Kidney glomerular epithelial cell (primary cell): ENCODE results near the gene GNAO1.
A peak's percentile ranks its signal among the peaks of the same experiment; 100 is the strongest.

Experiments
- DNase-seq: peaks from one replicate; lab custom pipeline; 2025; lab: John Stamatoyannopoulos, UW

The GNAO1 gene

DNA sequence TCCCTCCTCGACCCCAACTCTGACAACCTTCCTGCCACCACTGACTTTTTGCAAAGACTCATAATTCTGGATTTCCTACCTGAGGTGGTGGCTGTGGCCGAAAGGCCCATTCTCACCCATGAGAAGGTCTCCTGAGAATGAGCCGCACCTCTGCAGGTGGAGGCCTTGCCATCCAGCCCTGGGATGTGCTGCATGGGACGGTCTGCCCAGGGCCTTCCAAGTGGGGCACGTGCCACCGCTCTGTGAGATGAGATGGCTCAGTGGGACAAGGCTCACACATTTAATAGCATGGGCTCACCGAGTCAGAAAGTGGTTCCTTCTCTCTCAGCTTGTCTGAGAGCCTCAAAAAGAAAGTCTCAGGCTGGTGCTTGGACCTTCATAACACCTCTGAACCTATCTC, 121.3 kb downstream of the GNAO1 start:
- DNase-seq, result no peak

DNA sequence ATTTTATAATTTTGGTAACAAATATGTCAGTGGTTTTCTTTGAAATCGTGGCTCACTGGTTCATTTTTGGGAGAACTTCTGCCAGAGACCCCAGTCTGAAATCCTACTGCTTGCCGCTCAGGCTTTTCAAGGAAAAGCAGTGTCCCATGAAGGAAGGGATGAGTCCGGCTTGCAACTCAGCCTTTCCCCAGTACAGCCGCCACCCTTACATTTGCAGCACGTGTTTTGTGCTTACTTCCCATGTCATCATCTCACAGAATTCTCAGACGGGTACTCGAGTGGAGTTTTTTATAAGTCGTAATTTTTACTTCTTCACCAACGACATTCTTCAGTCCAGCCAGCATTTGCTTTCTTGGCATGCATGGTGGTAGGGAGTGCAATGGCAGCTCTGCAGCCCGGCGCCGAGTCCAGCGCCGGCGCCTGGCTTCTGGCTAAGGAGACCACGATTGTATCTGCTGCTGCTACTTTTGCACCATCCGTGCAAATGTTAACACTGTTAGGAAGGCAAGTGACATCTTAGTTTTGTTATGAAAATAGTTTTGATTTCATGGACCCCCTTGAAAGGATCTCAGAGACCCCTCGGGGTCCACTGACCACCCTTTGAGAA, 123.1 kb downstream of the GNAO1 start:
- no peak for DNase-seq

DNA sequence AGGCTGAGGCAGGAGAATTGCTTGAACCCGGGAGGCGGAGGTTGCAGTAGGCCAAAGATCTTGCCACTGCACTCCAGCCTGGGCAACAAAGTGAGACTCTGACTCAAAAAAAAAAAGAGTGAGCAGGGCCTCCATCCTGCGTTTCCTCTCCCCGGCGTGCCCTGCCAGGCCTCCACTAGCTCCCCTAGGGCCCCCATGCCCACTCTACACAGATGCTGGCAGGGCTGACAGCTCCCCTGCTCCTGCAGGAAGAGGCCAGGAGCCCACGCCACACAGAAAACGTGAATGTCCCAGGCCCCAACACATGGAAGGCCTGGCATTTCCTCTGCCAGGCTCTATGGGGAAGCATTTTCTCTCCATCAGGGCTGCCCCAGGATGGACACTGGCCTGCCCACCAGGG, 124.7 kb downstream of the GNAO1 start:
- no peak for DNase-seq

DNA sequence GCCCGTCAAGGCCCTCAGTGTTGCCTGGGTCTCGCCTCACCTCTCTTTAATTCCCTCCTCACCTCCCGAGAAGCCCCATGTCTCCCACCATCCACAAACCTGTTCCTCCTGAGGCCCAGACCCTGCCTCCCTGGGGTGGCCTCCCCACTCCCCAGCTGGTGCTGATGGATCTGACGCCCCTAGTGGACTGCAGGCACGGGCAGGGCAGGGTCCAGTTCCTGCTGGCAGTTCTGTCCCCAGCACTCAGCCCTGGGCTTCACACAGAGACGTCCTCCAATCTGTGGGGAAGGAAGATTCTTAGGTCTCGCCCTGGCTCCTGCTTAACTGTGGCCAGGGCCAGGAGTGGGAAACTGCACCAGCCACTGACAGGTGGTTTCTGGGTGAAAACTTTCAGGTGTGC, 125.3 kb downstream of the GNAO1 start:
- DNase-seq, result no peak

DNA sequence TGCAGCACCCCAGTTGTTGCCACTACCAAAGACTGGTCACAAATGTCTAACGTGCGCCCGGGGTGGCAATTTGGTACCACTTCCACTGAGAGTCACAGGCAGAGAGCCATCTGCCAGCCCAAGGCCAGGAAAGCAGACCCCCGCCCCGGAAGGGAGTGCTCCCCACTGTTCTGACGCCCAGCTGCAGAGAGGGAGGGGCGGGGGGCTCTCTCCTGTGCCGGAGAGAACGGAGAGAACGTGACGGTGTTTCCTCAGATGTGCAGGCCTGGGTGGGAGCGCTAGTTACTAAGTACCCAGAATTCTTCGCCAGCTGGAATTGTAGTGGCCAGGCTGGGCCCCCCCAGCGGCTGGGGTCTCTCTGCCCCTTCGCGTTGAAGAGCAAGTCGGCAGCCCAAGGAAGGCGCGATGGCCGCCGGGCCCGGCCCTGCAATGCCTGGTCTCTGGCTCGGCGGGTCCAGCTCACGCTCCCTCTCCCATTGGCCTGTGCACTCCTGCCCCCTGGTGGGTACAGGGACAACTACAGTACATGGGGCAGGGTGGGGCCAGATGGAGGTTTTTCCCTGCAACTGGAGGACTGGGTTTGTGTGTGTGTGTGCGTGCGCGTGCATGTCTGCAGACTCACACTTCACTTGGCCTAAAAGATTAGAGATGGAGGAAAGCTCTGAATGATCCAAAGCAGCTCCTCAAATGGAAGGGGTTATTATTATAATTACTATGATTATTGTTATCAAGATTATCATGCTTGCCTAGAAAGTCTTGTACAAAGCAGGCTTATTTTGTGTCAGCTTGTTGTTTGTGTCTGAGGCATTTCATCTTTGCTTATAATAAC, 126.9 kb downstream of the GNAO1 start:
- peak; percentile 69 for DNase-seq

DNA sequence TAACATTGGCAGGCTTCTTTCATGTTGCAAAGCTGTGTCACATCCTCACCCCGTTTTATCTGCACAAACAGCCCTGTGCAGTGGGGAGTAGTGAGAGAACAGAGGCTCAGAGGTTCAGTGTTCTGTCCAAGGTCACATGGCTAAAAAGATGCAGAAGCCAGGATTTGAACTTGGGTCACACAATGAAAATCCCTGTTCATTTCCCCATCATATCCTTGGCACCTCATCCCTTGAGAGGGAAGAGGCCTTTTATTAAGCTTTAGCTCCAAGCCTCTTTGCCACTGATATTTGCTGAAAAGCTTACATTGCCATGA, 127.5 kb downstream of the GNAO1 start:
- no peak for DNase-seq

DNA sequence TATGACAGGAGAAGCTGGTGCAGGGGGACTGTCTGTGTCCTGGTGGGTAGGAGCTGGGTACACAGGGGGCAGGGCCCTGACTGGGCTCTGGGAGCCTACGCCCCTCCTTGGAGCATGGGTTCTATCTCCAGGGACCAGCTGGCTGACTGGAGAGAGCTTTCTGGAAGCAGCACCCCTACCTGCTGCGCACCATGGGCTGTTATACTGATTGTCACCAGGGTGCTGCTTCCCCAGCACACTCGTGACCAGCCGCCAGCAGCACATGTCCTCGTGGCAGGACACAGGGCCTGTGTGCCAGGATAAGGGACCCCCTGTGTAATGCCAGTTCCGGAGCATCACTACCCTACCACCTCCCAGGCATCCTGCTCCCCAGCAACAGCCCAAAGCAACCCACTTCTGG, 128.1 kb downstream of the GNAO1 start:
- no peak for DNase-seq

DNA sequence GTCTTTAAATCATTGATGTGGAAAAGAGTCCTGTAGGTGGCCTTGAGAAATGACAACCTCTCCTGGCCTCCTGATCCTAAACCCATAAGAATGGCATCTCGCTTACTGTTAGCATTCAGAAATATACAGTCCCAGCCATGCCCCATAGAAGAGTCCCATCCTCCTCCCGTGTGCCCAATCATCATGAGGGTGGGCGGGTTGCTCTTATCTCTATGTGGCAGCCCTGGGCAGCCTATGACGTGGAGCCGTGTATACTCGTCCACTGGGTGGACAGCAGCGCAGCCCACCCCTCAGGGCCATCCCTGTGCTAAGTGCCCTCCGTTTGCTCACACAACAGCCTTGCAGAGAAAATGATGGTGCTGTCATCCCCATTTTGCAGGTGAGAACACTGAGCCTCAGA, 128.8 kb downstream of the GNAO1 start:
- DNase-seq, result no peak

DNA sequence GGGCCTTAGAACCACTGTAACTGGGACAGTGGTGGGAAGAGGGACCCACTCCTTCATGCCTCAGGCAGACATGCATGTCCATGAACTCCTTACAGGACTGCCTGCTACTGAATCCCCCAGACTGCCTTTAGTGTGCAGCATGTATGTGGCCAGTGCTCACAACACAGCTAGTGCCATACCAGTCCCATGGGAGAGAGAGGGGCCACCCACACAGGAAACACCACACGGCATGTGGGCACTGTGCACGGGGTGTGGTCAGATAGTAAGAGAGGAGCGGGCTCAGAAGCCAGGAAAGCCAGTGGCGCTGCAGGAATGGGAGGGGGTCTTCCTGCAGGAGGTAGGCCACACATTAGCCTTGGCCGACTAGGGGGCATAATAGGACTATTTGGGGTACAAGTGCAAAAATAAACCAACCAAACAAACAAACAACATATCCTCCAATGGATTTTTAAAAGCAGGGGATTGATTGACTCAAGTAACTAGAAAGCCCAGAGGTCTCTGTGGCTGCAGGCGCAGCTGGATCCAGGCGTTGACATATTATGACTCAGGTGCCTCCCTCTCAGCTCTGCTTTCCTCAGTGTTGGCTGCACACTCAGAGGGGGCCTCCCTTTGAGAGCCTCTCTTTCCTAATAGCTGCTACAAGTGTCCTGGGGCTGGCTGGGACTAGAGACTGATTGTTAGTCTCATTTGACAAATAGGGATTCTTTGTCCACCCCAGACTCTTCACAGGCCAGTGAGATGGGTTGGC, 129.7 kb downstream of the GNAO1 start:
- DNase-seq, result no peak

DNA sequence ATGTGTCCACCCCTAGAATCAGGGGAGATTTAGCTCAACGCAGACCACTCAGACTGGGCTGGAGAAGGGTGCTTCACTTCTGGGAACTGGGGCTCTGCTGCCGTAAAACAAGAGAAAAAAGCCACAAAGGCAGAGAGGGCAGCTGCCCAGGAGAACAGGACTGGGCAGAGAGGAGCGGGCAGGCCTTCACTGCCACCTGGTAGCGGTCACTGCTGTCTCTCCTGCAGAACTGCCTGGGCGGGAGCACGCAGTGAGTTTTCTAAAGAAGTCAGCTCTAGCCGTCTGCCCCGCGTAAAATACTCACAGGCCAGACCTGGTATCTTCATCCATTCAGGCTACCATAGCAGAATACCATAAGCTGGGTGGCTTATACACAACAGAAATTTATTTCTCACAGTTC, 130.3 kb downstream of the GNAO1 start:
- DNase-seq, result no peak

DNA sequence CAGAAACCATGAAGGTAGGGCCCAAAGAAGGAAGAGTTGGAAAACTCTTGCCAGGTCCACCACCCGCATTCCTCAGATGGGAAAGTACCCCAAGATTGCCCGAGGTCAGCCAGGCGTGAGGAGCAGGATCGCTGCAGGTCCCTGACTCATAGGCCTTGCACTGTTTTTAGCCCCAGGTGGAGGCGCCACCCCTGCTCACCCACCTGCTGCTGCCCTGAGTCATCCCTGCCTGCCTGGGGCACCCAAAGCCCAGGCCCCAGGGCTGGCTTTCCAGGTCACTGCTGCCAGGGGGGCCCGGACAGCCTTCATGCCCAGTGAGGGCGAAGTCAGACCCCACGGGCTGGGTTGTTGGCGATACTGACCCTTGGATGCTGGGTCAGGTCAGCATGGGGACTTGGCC, 133.1 kb downstream of the GNAO1 start:
- DNase-seq, result peak; percentile 20

DNA sequence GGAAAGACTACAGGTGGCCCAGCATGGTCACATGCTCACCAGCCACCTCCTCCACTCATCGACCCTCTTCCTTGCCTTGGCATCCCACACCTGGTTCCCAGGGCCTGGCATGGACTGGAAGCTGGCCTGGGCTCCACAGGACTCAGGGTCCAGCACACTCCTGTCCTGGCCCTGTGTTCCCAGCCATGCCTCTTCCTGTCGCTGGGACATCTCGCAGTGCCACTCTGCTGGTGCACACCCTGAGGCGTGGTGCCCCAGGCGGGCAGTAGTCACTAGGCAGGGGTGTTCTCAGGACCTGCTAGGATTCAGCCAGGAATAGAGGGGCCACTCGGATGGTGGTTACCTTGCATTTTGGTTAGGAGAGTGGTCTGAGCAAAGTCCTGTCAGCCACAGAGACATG, 134.7 kb downstream of the GNAO1 start:
- DNase-seq, result no peak

DNA sequence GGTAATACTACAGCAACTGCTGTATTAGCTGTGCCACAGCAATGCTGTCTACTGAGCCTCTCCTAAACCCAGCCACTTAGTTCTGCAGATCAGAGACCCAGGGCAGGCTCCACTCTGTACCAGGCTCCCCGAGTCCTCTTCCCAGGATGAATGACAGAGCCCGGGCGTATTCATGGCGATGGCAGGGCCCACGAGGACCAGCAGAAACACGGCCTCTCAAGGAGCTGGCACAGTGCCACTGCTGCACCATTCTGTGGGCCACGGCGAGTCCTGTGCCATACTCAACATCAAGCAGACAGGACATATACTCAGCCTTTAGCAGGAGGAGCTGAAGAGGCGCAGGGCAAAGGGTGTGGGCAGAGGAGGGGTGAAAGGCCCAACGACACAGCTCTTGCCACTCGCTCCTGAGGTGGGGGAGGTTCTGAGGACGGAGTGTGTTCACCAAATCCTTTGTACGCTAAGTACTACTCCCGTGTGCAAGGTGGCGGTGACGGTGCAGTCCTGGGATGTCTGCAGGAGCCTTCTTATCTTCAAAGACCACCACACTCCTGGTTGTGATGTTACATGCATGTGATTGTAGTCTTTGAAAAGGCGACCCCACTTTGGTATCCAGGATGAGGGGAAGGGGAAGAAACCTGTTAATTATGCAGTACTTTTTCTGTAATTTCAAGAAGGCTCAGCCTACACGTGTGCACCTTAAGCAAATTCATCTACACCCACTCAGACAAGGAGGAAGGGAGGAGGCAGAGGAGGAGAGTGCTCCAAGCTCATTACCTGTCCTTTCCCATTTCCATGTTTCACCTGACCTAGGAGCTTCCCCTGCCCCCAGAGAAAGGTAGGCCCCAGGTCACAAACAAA, 136.0 kb downstream of the GNAO1 start:
- no peak for DNase-seq

DNA sequence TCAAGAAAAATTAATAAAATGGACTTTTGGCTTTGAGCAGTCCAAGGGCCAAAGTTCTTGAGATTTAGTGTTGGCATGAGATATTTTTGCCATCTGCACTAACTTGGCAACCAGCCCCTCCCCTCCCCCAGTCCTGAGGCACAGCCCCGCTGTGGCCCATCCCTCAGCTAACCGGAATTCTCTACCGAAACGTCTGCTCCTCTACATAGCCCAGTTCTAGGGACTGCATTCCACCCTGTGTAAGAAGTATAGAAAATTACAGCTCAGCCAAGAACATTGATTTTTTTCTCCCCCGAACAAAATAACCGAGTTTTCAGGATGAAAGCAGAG, 136.6 kb downstream of the GNAO1 start:
- no peak for DNase-seq

DNA sequence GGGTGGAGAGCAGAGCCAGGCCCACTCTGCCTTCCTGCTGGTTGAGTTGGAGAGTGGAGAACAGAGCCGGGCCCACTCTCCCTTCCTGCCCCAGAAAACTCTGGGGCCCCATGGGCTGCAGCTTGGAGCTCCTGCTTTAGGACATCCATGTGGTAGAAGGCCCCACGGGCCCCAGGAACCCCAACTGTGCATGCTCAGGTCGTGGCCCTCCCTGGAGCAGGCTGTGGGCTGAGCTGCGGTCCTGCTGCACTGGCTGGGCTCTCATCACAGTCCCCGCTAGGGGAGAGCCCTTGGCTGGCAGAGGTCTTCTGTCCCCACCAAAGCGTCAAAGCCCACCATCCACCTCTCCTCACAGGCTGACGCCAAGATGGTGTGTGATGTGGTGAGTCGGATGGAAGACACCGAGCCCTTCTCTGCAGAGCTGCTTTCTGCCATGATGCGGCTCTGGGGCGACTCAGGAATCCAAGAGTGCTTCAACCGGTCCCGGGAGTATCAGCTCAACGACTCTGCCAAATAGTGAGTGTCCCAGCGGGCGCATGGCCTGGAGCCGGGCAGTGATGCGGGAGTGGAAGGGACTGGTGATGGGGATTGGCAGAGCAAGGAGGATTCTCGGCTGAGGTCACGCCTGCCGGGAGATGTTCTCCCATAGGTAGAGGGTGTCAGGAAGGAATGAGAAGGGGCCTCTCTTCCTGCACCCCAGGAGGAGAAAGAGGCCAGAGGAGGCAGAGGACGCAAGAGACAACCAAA, 137.2 kb downstream of the GNAO1 start:
- no peak for DNase-seq

DNA sequence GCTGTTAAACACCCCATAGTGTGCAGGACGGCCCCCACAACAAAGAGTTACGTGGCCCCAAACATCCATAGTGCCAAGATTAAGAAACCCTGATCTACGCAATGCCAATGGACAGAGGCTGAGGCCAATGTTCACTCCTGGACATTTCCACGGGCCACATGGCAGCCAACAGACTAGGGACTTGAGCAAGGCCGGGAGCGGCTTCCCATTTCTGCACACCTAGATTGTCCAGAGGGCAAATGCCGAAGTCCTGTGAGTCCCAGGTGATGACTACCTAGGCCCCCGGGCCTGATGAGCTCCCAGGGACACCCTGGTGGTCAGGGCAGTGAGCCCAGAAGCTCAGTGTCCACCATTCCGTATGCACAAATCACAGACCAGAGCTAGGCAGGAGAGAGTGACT, 138.6 kb downstream of the GNAO1 start:
- no peak for DNase-seq

DNA sequence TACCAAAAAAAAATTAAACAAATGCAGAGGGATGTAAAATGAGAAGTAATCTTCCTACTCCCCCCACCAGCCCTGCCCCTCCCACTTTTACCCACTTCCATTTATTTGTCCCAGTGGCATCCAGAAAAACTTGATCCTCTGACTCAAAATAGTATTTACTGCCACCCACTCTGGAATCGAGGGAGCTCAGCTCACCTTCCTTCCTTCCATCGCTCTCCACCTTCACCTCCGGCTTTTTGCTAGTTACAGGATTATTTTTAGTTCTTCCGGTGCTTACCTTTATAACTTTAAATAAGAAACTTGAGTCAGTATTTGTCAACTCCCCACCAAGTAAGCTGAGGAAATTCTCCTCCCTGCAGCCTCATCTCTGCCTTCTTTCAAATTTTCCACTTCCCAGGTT, 139.2 kb downstream of the GNAO1 start:
- DNase-seq, result no peak

DNA sequence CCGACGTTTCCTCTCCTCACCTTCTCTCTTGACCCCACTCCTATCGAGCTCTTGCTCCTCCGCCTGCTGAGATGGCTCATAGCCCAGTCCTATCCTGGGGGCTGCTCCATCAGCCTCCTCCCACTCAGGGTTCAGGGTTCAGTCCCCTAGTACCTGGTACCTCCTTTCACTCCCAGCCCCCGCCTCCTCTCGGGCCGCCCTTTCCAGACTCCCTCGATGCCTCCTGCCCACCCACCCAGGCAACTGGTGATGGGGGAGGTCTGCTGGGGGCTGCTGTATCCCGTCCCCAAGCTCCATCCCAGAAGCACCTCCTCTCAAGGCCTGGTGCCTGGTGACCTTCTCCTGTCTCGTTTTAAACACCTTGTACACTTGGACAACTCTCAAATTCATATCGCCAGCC, 140.1 kb downstream of the GNAO1 start:
- no peak for DNase-seq

DNA sequence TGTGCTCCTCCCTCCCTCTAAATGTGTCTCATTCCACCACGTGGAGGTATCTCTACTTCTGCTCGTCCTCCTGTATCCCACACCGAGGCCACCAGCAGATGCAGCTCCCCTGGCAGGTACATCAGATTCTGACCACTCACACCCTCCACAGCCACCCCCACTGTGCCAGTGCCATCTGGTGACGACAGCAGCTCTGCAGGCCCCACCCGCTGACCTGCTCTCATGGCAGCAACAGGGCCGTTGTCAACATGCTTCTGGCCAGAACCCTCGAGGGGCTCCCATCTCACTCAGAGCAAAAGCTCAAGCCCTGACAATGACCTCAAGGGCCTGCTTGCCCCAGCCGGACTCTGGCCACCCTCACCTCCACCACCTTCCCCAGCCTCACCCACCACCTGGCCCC, 140.6 kb downstream of the GNAO1 start:
- DNase-seq, result no peak

DNA sequence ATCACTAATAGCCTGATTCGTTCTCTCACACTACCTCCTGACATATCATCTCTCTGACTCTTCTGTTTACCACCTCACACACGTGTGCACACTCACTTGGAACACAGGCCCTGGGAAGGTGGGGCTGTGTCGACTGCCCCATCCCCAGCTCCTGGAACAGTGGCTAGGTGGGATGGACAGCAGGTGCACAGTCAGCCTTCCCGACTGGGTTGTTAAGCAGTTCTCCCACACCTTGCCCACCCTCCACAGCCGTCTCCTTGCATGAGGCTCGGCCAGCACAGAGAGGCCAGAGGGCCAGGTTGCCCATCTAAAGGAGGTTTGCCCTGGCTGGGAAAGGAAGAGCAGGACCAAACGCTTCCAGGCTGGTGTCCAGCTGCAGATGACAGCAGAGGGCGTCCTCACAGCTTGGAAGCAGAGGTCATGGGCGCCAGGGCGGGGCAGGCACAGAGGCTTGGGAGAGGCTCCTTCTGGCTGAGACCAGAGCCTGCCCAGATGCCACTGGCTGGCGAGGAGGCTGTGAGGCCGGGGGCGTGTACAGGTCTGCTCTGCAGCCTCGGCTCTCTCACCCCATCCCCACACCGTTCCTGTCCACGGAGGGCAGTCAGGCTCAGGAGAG, 141.3 kb downstream of the GNAO1 start:
- DNase-seq, result peak; percentile 47

DNA sequence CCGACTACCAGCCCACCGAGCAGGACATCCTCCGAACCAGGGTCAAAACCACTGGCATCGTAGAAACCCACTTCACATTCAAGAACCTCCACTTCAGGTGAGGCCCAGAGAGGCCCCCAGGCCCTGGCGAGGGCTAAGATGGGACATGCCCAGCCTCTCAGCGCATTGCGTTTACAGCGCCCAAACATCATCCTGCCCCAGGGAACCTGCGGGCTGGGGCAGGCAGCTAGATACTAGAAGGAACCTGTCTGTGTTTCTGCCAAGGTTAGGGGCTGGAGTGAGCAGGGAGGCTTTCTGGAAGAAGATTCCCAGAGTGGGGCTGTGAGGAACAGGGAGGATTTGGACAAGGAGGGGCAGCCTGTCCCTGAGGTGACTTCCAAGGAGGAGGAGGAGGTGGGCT, 143.5 kb downstream of the GNAO1 start:
- DNase-seq, result no peak
